Esophagus squamous epithelium (tissue), 5 donors: ENCODE data around the gene RAB35. TPM values are rescaled to one million over a fixed set of nuclear protein-coding genes. Genes with fewer than 3 reads are reported as not detected.

Experiments used
- DNase-seq: peaks from one replicate; lab custom pipeline; 2025; lab: John Stamatoyannopoulos, UW
- H3K27ac ChIP-seq, 4 donors: fragments of 200-600 bp; sonication (generic); one replicate each; pipeline ENCODE4 v1.5.1; 2016 to 2019; ENCODE audit warnings: mild to moderate bottlenecking in 1 of 4
- H3K27me3 ChIP-seq, 4 donors: fragments of 200-600 bp; sonication (generic); 1 replicate in 3 of 4; 2 replicates in 1 of 4; pipeline versions ENCODE4 v1.5.1 to v1.6.0; 2017 to 2021; ENCODE audit warnings: antibody characterized with exemption in 1 of 4
- H3K36me3 ChIP-seq, 3 donors: fragments of 200-600 bp; sonication (generic); one replicate each; pipeline ENCODE4 v1.5.1; 2016 to 2019
- H3K4me1 ChIP-seq, 3 donors: fragments of 200-600 bp; sonication (generic); one replicate each; pipeline ENCODE4 v1.5.1; 2017 to 2019
- H3K4me3 ChIP-seq, 4 donors: fragments of 200-600 bp; sonication (generic); 1 replicate in 3 of 4; 2 replicates in 1 of 4; pipeline ENCODE4 v1.5.1; 2016 to 2019; ENCODE audit warnings: mild to moderate bottlenecking in 2 of 4, moderate library complexity in 1 of 4
- H3K9me3 ChIP-seq, 3 donors: fragments of 200-600 bp; sonication (generic); one replicate each; pipeline ENCODE4 v1.5.1; 2016 to 2019
- POLR2A ChIP-seq, 4 donors: fragments of 450-650 bp; IDR thresholded peaks; one replicate each; pipeline ENCODE4 v1.6.1; 2017; ENCODE audit warnings: antibody characterized with exemption in 4 of 4, mild to moderate bottlenecking in 4 of 4, moderate library complexity in 3 of 4
- WGBS, 2 donors: methylation state at CpG; one replicate each; pipeline ENCODE4 v1.1.5; 2018; 5-methylcytosine and 5-hydroxymethylcytosine counted together
- intact Hi-C: fragments of 100-400 bp; cut with DNase I; formaldehyde crosslinking; loops from one replicate; pipeline ENCODE4 v1.15.0; 2022
- total RNA-seq, 4 donors: library from RNA; depleted of rRNA; stranded (reverse); fragments of >200 nt; gene quantifications; one replicate each; pipeline ENCODE4 v1.1.0, GENCODE V29; 2016
- TF ChIP-seq, protein P1 (sequence below), 6 experiments: fragments of 450-650 bp in 4 of 6; fragments of 200-600 bp in 2 of 6; sonication (generic) in 2 of 6; IDR thresholded peaks; one replicate each; pipeline ENCODE4 v1.5.1; 2016 to 2019; ENCODE audit warnings: antibody characterized with exemption in 6 of 6, mild to moderate bottlenecking in 4 of 6, moderate library complexity in 4 of 6
- donor health status: DM: yes; HTN: yes; CAD: no.

Gene RAB35
- total RNA-seq, 4 donors from 2014 or later, result 25.8 to 38.9 (median 32.0) TPM

DNA sequence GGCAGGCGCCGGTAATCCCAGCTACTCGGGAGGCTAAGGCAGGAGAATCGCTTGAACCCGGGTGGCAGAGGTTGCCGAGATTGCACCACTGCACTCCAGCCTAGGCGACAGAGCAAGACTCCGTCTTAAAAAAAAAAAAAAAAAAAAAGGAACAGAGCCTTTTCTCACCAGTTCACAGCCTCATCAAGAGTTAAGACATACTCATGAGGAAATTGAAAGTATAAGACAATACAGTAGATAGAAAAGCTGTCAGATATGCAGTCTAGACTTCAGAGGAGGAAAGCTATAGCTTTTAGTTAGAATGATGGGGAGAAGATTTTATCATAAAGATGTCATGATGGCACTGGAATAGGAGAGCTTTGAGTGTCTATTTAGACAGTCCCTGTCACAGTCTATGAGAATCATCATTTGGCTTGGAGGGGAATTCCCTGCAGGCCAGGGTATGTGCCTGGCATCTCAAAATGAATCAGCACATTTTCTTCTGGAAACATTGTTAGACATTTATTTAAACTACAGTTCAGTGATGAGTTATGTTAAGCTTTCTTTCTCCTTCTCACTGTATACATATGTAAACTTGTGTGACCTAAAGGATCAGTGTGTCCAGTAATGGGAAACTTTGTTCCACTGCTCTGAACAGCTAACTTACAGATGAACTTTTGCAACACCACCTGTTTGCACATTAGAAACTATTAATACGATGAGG is 2.9 kb upstream of the RAB35 start:
- no peak for DNase-seq
- Histone ChIP-seq H3K36me3 (peaks cover 0 to 8% (median 0%) of the 10 kb centered on the region in 3 donors), H3K4me1 (peaks cover 27 to 55% (median 40%) of the 10 kb centered on the region in 3 donors), H3K9me3 (no peaks in the 10 kb centered on the region), H3K4me3 (no peak overlapping the region), H3K27me3 (no peaks in the 10 kb centered on the region), H3K27ac (peak overlapping the region in 3 of 4 donors; percentile 93 to 97 (median 95))
- WGBS, 2 donors, result 59 to 78% methylated on average over 9 of the region's 9 CpGs
- intact Hi-C loops, result no loop called here
- TF ChIP-seq, protein P1, sequence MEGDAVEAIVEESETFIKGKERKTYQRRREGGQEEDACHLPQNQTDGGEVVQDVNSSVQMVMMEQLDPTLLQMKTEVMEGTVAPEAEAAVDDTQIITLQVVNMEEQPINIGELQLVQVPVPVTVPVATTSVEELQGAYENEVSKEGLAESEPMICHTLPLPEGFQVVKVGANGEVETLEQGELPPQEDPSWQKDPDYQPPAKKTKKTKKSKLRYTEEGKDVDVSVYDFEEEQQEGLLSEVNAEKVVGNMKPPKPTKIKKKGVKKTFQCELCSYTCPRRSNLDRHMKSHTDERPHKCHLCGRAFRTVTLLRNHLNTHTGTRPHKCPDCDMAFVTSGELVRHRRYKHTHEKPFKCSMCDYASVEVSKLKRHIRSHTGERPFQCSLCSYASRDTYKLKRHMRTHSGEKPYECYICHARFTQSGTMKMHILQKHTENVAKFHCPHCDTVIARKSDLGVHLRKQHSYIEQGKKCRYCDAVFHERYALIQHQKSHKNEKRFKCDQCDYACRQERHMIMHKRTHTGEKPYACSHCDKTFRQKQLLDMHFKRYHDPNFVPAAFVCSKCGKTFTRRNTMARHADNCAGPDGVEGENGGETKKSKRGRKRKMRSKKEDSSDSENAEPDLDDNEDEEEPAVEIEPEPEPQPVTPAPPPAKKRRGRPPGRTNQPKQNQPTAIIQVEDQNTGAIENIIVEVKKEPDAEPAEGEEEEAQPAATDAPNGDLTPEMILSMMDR (IDR thresholded peaks at IDR 0.05), result no peak
- TF ChIP-seq POLR2A (IDR thresholded peaks at IDR 0.05), result no peak

DNA sequence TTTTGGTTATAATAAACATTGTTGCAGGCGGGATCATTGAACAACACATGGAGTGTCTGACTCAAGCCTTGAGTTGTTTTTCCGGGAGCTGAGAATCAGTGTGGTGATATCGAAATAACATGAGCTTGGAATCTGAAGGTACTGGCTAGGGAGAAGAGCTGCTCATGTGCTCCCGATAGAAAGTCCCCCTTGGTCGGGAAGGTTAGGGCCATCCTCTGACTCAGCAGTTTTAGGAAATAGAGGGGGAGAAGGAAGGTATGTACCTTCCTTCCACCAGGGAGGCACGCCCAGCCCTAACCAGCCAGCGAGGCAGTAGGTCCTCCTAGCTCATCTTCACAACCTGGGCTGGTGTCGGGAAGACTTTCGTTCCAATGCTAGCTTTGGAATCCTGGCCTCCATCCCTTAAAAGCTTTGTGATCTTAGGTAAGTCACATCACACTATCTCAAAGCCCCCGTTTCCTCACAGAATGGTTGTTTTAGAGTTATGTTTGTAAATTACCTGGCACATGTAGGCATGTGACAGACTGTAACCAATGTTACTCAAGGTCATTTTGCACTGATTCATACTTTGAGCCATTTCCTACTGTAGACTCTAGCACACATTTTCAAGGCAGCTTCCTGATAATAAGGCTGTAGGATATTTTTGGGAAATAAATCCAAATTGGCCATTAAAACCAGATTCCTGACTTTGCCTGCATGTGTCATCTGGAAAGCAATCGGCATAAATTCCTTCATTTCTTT is 1.9 kb upstream of the RAB35 start:
- Histone ChIP-seq H3K27me3 (no peaks in the 10 kb centered on the region), H3K4me3 (peak overlapping the region; percentile 61 to 93 (median 78)), H3K36me3 (peaks cover 0 to 17% (median 0%) of the 10 kb centered on the region in 3 donors), H3K4me1 (peaks cover 27 to 60% (median 39%) of the 10 kb centered on the region in 3 donors), H3K9me3 (no peaks in the 10 kb centered on the region), H3K27ac (peak overlapping the region; percentile 93 to 97 (median 96))
- no peak for DNase-seq
- intact Hi-C loops, result no loop called here
- WGBS, 2 donors, result 36 to 55% methylated on average over 10 to 11 of the region's 11 CpGs
- TF ChIP-seq, protein P1 (IDR thresholded peaks at IDR 0.05), result no peak
- no peak for TF ChIP-seq POLR2A (IDR thresholded peaks at IDR 0.05)

DNA sequence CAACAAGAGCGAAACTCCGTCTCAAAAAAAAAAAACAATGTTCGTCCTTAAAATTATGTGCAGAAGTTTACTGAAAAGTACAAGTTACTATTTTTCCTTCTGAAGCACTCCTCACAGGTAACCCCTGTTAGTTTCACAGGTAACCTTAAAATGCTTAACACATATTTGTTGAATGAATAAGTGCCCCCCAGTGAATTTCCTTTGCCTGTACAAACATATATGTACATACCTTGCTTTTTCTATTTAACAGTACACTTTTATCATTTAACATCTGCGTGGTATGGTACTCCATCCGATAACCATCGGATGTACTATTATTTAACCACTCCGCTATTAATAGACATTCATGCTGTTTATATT is 1.4 kb upstream of the RAB35 start:
- Histone ChIP-seq H3K9me3 (no peaks in the 10 kb centered on the region), H3K27ac (peak overlapping the region; percentile 93 to 97 (median 96)), H3K36me3 (peaks cover 0 to 22% (median 0%) of the 10 kb centered on the region in 3 donors), H3K4me3 (peak overlapping the region; percentile 61 to 93 (median 78)), H3K4me1 (peaks cover 27 to 58% (median 39%) of the 10 kb centered on the region in 3 donors), H3K27me3 (no peaks in the 10 kb centered on the region)
- no peak for DNase-seq
- WGBS, 2 donors, result 13 to 26% methylated on average over 7 of the region's 7 CpGs
- TF ChIP-seq, protein P1 (IDR thresholded peaks at IDR 0.05), result no peak
- no peak for TF ChIP-seq POLR2A (IDR thresholded peaks at IDR 0.05)
- intact Hi-C loops, result no loop called here

DNA sequence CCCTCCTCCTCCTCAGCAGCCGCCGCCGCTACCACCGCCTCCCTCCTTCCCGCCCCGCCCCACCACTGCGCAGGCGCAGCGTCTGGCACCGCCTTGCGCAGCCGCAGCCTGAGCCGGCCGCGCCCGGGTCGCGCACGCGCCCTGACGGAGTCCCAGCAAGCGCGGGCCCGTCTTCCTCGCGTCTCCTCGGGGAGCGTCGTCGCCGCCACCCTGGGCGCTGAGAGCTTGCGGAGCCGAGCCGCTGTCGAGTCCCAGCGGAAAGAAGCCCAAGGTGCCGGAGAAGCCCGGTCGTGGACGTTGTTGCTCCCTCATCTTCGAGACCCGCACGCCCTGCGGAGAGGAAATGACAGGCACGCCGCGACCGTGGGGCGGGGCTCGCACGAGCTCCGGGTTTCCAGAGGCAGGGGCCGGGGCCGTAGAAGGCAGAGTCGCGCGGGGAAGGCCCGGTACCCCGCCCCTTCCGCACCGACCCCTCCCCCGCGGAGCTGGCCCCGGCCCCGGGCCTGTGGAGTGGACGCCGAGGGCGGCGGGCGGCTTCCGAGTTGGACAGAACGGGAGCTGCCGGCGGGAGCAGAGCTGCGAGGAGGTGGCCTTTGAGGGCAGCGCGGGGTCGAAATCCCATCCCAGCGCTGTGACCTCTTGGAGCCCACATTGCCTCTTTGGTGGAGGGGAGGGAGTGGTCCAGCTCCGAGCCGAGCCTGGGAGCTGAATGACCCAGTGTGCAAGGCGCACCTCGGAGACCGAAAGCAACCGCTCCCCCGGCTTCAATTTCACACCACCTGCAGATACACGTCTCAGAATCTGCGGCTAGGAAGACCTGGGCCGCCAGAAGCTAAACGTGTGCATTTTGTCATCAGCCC is 469 bp upstream of the RAB35 start:
- peak in 3 of 4 donors; percentile 81 to 95 (median 95) for TF ChIP-seq POLR2A (IDR thresholded peaks at IDR 0.05)
- TF ChIP-seq, protein P1 (IDR thresholded peaks at IDR 0.05), result peak in 2 of 6 experiments; percentile 3 to 44
- Histone ChIP-seq H3K36me3 (peaks cover 0 to 22% (median 0%) of the 10 kb centered on the region in 3 donors), H3K27me3 (no peaks in the 10 kb centered on the region), H3K4me1 (peaks cover 33 to 65% (median 39%) of the 10 kb centered on the region in 3 donors), H3K9me3 (no peaks in the 10 kb centered on the region), H3K27ac (peak overlapping the region; percentile 93 to 97 (median 96)), H3K4me3 (peak overlapping the region; percentile 61 to 93 (median 78))
- intact Hi-C loops, result no loop called here
- peak; percentile 73 for DNase-seq
- WGBS, 2 donors, result 0% methylated on average over 7 of the region's 91 CpGs
